GM12874 (cell line): Measurements from ENCODE around the gene WDR44.

Source experiments
- CTCF ChIP-seq: IDR thresholded peaks from 2 replicates; pipeline ENCODE4 v1.5.1; 2011; ENCODE audit warnings: low read depth, mild to moderate bottlenecking, control low read depth, low read length, moderate library complexity; ENCODE audit not compliant: insufficient read depth

The WDR44 gene

GRCh38 chrX:118499295-118499694 is 153.4 kb downstream of the WDR44 start:
- TF ChIP-seq CTCF, result no peak
